Osteoblast (primary cell): ENCODE results near the gene UNC13C. TPM values are rescaled to one million over a fixed set of nuclear protein-coding genes. Genes with fewer than 3 reads are reported as not detected.

Source experiments
- DNase-seq: peaks from one replicate; pipeline ENCODE4 v3.0.0; 2011; ENCODE audit warnings: low spot score, mixed read lengths; ENCODE audit not compliant: insufficient read length; ENCODE audit errors: missing footprints
- H2AFZ ChIP-seq: 2 replicates; pipeline ENCODE4 v1.6.0; 2011; ENCODE audit warnings: mild to moderate bottlenecking, low read length
- H3K27ac ChIP-seq: 2 replicates; pipeline ENCODE4 v1.5.1; 2011; ENCODE audit warnings: mild to moderate bottlenecking, low read depth, low read length, moderate library complexity
- H3K27me3 ChIP-seq: 2 replicates; pipeline ENCODE4 v1.6.0; 2012; ENCODE audit warnings: mild to moderate bottlenecking, control low read depth, inconsistent platforms, low read length, moderate library complexity; ENCODE audit not compliant: insufficient read depth
- H3K36me3 ChIP-seq: 2 replicates; pipeline ENCODE4 v1.5.1; 2011; ENCODE audit warnings: mild to moderate bottlenecking, low read length, control low read depth, moderate library complexity; ENCODE audit not compliant: insufficient read depth
- H3K4me1 ChIP-seq: 2 replicates; pipeline ENCODE4 v1.5.1; 2011; ENCODE audit warnings: mild to moderate bottlenecking, low read length, control low read depth, moderate library complexity; ENCODE audit not compliant: insufficient read depth
- H3K4me2 ChIP-seq: 2 replicates; pipeline ENCODE4 v1.6.0; 2011; ENCODE audit warnings: mild to moderate bottlenecking, low read length; ENCODE audit not compliant: insufficient read depth
- H3K4me3 ChIP-seq: fragments of 200-600 bp; sonication (generic); 3 replicates; pipeline ENCODE4 v1.5.1; 2012; ENCODE audit warnings: mild to moderate bottlenecking, low read length, inconsistent platforms; ENCODE audit not compliant: insufficient read depth
- H3K79me2 ChIP-seq: 2 replicates; pipeline ENCODE4 v1.6.0; 2012; ENCODE audit warnings: mild to moderate bottlenecking, low read length, control low read depth, inconsistent platforms; ENCODE audit not compliant: insufficient read depth
- H3K9me3 ChIP-seq: 2 replicates; pipeline ENCODE4 v1.5.1; 2011; ENCODE audit warnings: low read depth, low read length, control low read depth
- H4K20me1 ChIP-seq: 2 replicates; pipeline ENCODE4 v1.6.0; 2012; ENCODE audit warnings: mild to moderate bottlenecking, low read length, control low read depth; ENCODE audit not compliant: insufficient read depth
- total RNA-seq: library from RNA; depleted of rRNA; stranded (reverse); fragments of >200 nt; gene quantifications from 2 replicates; pipeline ENCODE4 v1.2.3, GENCODE V29; 2012
- TF ChIP-seq, protein P1 (sequence below): IDR thresholded peaks from 2 replicates; pipeline ENCODE4 v1.5.1; 2011; ENCODE audit warnings: mild to moderate bottlenecking, low read depth, low read length, moderate library complexity; ENCODE audit errors: extremely low read depth

Gene UNC13C
- total RNA-seq, 1 donor, result not detected

DNA sequence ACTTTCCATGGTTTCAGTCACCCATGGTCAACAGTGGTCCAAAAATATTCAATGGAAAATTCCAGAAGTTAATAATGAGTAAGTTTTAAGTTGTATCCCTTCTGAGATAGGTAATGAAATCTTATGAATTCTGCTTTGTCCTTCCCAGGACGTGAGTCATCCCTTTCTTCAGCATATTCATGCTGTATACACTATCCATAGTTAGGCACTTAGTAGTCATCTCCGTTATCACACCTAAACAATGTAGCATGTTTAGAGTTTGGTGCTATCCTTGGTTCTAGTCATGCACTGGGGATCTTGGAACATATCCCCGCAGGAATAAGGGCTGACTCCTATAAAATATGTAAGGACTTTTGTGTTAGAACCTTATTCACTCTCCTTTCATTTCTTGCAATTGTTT, 153.2 kb downstream of the UNC13C start:
- DNase-seq, result no peak
- TF ChIP-seq, protein P1, sequence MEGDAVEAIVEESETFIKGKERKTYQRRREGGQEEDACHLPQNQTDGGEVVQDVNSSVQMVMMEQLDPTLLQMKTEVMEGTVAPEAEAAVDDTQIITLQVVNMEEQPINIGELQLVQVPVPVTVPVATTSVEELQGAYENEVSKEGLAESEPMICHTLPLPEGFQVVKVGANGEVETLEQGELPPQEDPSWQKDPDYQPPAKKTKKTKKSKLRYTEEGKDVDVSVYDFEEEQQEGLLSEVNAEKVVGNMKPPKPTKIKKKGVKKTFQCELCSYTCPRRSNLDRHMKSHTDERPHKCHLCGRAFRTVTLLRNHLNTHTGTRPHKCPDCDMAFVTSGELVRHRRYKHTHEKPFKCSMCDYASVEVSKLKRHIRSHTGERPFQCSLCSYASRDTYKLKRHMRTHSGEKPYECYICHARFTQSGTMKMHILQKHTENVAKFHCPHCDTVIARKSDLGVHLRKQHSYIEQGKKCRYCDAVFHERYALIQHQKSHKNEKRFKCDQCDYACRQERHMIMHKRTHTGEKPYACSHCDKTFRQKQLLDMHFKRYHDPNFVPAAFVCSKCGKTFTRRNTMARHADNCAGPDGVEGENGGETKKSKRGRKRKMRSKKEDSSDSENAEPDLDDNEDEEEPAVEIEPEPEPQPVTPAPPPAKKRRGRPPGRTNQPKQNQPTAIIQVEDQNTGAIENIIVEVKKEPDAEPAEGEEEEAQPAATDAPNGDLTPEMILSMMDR, result no peak
- H3K27me3 ChIP-seq, result no peaks in the 10 kb centered on the region
- H4K20me1 ChIP-seq, result no peaks in the 10 kb centered on the region
- no peaks in the 10 kb centered on the region for H3K9me3 ChIP-seq
- no peaks in the 10 kb centered on the region for H3K79me2 ChIP-seq
- H3K4me2 ChIP-seq, result no peak overlapping the region
- H3K36me3 ChIP-seq, result no peaks in the 10 kb centered on the region
- H2AFZ ChIP-seq, result no peak overlapping the region
- no peak overlapping the region for H3K4me3 ChIP-seq
- H3K27ac ChIP-seq, result no peak overlapping the region
- H3K4me1 ChIP-seq, result no peaks in the 10 kb centered on the region

GRCh38 chr15:54149115-54149531, 170.9 kb downstream of the UNC13C start:
- no peaks in the 10 kb centered on the region for H3K79me2 ChIP-seq
- H3K4me1 ChIP-seq, result no peaks in the 10 kb centered on the region
- H3K27ac ChIP-seq, result peak overlapping the region; percentile 46
- peak overlapping the region; percentile 59 for H2AFZ ChIP-seq
- H3K36me3 ChIP-seq, result no peaks in the 10 kb centered on the region
- H4K20me1 ChIP-seq, result no peaks in the 10 kb centered on the region
- no peak overlapping the region for H3K4me3 ChIP-seq
- DNase-seq, result no peak
- TF ChIP-seq, protein P1, result no peak
- no peak overlapping the region for H3K4me2 ChIP-seq
- H3K9me3 ChIP-seq, result no peaks in the 10 kb centered on the region
- no peaks in the 10 kb centered on the region for H3K27me3 ChIP-seq

GRCh38 chr15:54150255-54150654, 172.0 kb downstream of the UNC13C start:
- H2AFZ ChIP-seq, result no peak overlapping the region
- no peaks in the 10 kb centered on the region for H3K36me3 ChIP-seq
- H3K9me3 ChIP-seq, result no peaks in the 10 kb centered on the region
- no peak for DNase-seq
- no peaks in the 10 kb centered on the region for H3K27me3 ChIP-seq
- no peaks in the 10 kb centered on the region for H3K4me1 ChIP-seq
- H3K4me3 ChIP-seq, result no peak overlapping the region
- H3K27ac ChIP-seq, result peak overlapping the region; percentile 49
- no peaks in the 10 kb centered on the region for H4K20me1 ChIP-seq
- H3K79me2 ChIP-seq, result no peaks in the 10 kb centered on the region
- H3K4me2 ChIP-seq, result peak overlapping the region; percentile 27
- TF ChIP-seq, protein P1, result no peak

DNA sequence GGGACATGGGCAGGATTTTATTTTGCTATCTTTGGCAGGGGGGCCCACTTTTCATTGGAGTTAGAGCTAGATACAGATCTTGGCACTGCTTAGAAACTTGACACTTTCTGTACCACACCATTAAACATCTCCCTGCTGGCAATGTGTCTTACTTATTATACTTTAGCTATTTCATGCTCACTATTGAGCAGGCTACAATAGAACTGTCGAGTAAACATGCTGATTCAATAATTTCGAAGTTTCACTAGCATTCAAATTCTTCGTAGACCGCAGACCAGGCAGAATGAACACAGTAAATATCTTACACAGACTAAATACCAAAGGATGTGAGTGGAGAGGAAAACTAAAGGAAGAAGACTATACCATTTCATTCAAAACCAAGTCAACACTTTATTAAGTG, 180.8 kb downstream of the UNC13C start:
- no peaks in the 10 kb centered on the region for H3K9me3 ChIP-seq
- H3K79me2 ChIP-seq, result no peaks in the 10 kb centered on the region
- no peaks in the 10 kb centered on the region for H3K27me3 ChIP-seq
- no peaks in the 10 kb centered on the region for H3K36me3 ChIP-seq
- H3K4me2 ChIP-seq, result no peak overlapping the region
- TF ChIP-seq, protein P1, result no peak
- no peak overlapping the region for H2AFZ ChIP-seq
- H3K27ac ChIP-seq, result no peak overlapping the region
- H3K4me1 ChIP-seq, result no peaks in the 10 kb centered on the region
- no peak overlapping the region for H3K4me3 ChIP-seq
- DNase-seq, result no peak
- H4K20me1 ChIP-seq, result no peaks in the 10 kb centered on the region
